ENCODE data around the gene EEFSEC.

The EEFSEC gene

GRCh38 chr3:128296469-128297251 is 143.4 kb downstream of the EEFSEC start:
- DNase-seq, result no peak

GRCh38 chr3:128297401-128298138 is 144.3 kb downstream of the EEFSEC start:
- DNase-seq, result no peak

GRCh38 chr3:128301186-128302023 is 148.1 kb downstream of the EEFSEC start:
- no peak for DNase-seq

- DNase-seq, result no peak
Observed at GRCh38 chr3:128306481-128306880, 153.2 kb downstream of the EEFSEC start.

- DNase-seq, result no peak
Observed at GRCh38 chr3:128307029-128307633, 153.8 kb downstream of the EEFSEC start.

- no peak for DNase-seq
Observed at GRCh38 chr3:128307781-128308469, 154.6 kb downstream of the EEFSEC start.

- no peak for DNase-seq
Observed at GRCh38 chr3:128309026-128309425, 155.7 kb downstream of the EEFSEC start.

- no peak for DNase-seq
Observed at GRCh38 chr3:128310286-128311058, 157.2 kb downstream of the EEFSEC start.

GRCh38 chr3:128311441-128311844 is 158.2 kb downstream of the EEFSEC start:
- DNase-seq, result no peak

- DNase-seq, result no peak
Observed at GRCh38 chr3:128312271-128312670, 159.0 kb downstream of the EEFSEC start.

- no peak for DNase-seq
Observed at GRCh38 chr3:128313071-128313725, 159.9 kb downstream of the EEFSEC start.

- DNase-seq, result no peak
Observed at GRCh38 chr3:128313935-128314334, 160.7 kb downstream of the EEFSEC start.

- DNase-seq, result no peak
Observed at GRCh38 chr3:128315313-128315712, 162.0 kb downstream of the EEFSEC start.

GRCh38 chr3:128316481-128316891 is 163.2 kb downstream of the EEFSEC start:
- DNase-seq, result no peak

- DNase-seq, result no peak
Observed at GRCh38 chr3:128317101-128317697, 163.9 kb downstream of the EEFSEC start.

- no peak for DNase-seq
Observed at GRCh38 chr3:128317698-128318231, 164.5 kb downstream of the EEFSEC start.

GRCh38 chr3:128318275-128318941 is 165.1 kb downstream of the EEFSEC start:
- no peak for DNase-seq

GRCh38 chr3:128319107-128319506 is 165.8 kb downstream of the EEFSEC start:
- DNase-seq, result no peak

GRCh38 chr3:128319741-128320141 is 166.5 kb downstream of the EEFSEC start:
- no peak for DNase-seq
